Stimulated activated naive CD4-positive, alpha-beta T cell (primary cell): ENCODE results near the gene MR1.

Source experiments
- DNase-seq, 6 experiments: peaks; one replicate each; lab custom pipeline; 2025; lab: John Stamatoyannopoulos, UW

Gene MR1

GRCh38 chr1:181033799-181034451 is at the start of gene MR1:
MR1 (plus strand) TSS chr1:181033983; CDS start chr1:181034008, 25 bp downstream.
- DNase-seq, result peak; percentile 7 to 86 (median 59)

- no peak for DNase-seq
Measured at GRCh38 chr1:180988253-180988752, 45.5 kb upstream of the MR1 start.

GRCh38 chr1:180994262-180994661 is 39.5 kb upstream of the MR1 start:
- DNase-seq, result no peak

GRCh38 chr1:180997843-180998504 is 35.8 kb upstream of the MR1 start:
- no peak for DNase-seq

GRCh38 chr1:181001091-181001780 is 32.5 kb upstream of the MR1 start:
- no peak for DNase-seq

GRCh38 chr1:181002582-181003172 is 31.1 kb upstream of the MR1 start:
- no peak for DNase-seq

- no peak for DNase-seq
Measured at GRCh38 chr1:181010789-181011188, 23.0 kb upstream of the MR1 start.

- DNase-seq, result no peak
Measured at GRCh38 chr1:181011301-181012202, 22.2 kb upstream of the MR1 start.

GRCh38 chr1:181012203-181012745 is 21.5 kb upstream of the MR1 start:
- no peak for DNase-seq

- DNase-seq, result peak in 3 of 6 experiments; percentile 24 to 55 (median 45)
Measured at GRCh38 chr1:181013144-181013543, 20.6 kb upstream of the MR1 start.

GRCh38 chr1:181014477-181015250 is 19.1 kb upstream of the MR1 start:
- DNase-seq, result no peak

GRCh38 chr1:181015251-181015615 is 18.6 kb upstream of the MR1 start:
- DNase-seq, result no peak

GRCh38 chr1:181016563-181016962 is 17.2 kb upstream of the MR1 start:
- DNase-seq, result no peak

GRCh38 chr1:181018901-181019681 is 14.7 kb upstream of the MR1 start:
- no peak for DNase-seq

GRCh38 chr1:181021159-181021558 is 12.6 kb upstream of the MR1 start:
- no peak for DNase-seq

- DNase-seq, result peak; percentile 31 to 50 (median 34)
Measured at GRCh38 chr1:181021811-181022434, 11.9 kb upstream of the MR1 start.

- no peak for DNase-seq
Measured at GRCh38 chr1:181023265-181024057, 10.3 kb upstream of the MR1 start.

- no peak for DNase-seq
Measured at GRCh38 chr1:181028196-181028595, 5.6 kb upstream of the MR1 start.
